Body of pancreas (tissue), 4 donors: ENCODE results near the gene LGALS16.

Experiments used
- POLR2A ChIP-seq, 3 donors: fragments of 450-650 bp; IDR thresholded peaks; one replicate each; pipeline ENCODE4 v1.6.1; 2016; ENCODE audit warnings: antibody characterized with exemption in 3 of 3, mild to moderate bottlenecking in 2 of 3
- TF ChIP-seq, protein P1 (sequence below), 7 experiments: fragments of 450-650 bp in 4 of 7; fragments of 200-600 bp in 3 of 7; sonication (generic) in 3 of 7; IDR thresholded peaks; one replicate each; pipeline ENCODE4 v1.5.1; 2016 to 2019; ENCODE audit warnings: antibody characterized with exemption in 7 of 7

- TF ChIP-seq, protein P1, sequence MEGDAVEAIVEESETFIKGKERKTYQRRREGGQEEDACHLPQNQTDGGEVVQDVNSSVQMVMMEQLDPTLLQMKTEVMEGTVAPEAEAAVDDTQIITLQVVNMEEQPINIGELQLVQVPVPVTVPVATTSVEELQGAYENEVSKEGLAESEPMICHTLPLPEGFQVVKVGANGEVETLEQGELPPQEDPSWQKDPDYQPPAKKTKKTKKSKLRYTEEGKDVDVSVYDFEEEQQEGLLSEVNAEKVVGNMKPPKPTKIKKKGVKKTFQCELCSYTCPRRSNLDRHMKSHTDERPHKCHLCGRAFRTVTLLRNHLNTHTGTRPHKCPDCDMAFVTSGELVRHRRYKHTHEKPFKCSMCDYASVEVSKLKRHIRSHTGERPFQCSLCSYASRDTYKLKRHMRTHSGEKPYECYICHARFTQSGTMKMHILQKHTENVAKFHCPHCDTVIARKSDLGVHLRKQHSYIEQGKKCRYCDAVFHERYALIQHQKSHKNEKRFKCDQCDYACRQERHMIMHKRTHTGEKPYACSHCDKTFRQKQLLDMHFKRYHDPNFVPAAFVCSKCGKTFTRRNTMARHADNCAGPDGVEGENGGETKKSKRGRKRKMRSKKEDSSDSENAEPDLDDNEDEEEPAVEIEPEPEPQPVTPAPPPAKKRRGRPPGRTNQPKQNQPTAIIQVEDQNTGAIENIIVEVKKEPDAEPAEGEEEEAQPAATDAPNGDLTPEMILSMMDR (IDR thresholded peaks at IDR 0.05) = no peak
- no peak for TF ChIP-seq POLR2A (IDR thresholded peaks at IDR 0.05)
These were observed 23.5 kb downstream of the LGALS16 start for GRCh38 chr19:39679056-39679790.
